GM21717 (cell line): ENCODE measurements around the gene LRRC4.

Experiments used
- ATAC-seq: cut with Tn5 transposase; IDR thresholded peaks from one replicate; pipeline ENCODE4 v1.9.1; 2021; ENCODE audit warnings: mild to moderate bottlenecking, moderate library complexity; ENCODE audit not compliant: unreplicated experiment

Gene LRRC4

DNA sequence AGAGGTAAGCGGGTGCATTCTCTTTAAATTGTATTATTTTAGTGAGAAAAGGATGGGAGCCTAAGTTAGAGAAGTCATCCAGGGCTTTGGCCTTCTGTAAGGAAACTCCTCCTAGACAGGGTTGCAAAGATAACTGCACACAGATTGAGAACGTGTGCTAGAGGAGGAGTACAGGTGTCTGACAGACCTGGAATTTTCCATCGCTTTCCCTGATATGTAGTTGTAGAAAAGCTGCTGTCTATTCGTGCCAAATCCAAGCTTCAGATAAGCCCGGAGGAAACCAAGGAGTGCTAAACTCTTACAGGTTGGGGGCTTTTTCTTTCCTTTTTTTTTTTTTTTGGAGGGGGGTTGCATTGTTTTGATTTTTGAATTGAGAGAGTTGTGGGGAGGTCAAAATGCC, 23.1 kb downstream of the LRRC4 start:
- ATAC-seq, result no peak

DNA sequence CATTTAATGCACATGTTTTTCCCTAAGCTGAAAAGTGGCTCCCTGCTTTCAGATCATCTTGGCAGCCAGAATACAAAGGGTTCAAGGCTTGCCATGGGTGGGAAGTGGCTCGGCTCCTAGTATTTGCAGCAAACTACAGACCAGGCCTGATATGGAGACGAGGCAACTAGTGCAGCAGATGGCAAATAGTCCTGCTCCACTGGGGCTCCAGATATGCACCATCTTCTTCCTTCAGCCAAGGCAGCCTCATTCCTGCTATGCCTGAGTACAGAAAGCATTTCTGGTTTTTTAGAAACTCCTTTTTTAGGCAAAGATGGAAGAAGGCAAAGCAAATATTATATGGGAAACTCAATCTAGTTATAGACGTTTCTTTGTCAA, 23.9 kb downstream of the LRRC4 start:
- no peak for ATAC-seq

DNA sequence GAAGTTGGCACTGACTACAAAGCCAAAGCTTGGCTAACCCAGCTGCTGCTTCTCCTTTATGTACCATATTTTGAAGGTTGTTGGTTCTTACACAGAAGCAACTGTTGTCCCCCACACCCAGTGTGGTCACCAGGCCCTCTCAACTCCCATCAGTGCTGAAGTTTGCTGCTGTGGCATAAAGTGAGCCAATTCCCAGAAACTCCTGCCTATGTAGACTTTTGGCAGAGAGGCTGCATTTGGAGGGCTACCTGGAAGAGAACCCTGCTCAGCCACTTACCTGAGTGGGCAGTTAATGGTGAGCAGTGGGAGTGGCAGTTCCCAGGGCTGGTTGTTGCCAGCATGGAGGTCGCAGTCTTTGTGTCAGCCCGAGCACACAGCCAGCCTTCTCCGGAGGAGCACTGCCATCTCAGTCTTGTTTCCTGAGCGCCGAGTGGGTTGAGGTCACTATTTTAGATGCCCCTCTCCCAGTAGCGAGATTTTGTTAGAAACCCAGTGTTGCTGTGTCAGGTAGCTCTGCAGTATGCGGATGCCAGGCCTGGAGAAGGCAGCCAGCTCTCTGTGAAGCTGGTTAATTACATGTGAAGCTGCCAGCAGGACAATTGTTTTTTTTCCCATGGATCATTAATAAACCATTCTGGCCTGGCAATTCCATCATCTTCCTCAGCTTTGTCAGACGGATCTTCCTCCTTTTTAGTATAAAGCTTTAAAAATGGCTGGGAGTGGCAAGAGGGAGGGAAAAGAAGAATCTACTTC, 24.5 kb downstream of the LRRC4 start:
- ATAC-seq, result no peak

DNA sequence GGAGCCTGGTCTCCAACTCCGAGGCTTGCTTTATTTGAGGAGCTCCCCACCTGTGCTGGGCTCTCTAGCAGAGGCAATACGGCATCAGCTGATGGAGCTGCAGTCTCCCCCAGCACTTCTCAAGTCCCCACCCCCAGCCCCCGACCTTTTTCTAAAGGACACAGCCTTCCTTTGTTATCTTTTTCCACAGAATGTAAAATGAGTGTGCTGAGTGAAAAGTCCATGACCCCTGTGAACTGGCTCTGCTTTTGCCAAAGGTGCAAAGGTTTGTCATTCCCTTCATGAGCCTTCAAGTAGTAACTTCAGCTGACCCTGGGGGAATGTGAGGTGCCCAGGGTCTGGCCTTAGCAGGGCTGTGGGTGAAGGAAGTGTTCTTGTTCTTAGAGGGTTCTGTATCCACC, 25.5 kb downstream of the LRRC4 start:
- ATAC-seq, result no peak

DNA sequence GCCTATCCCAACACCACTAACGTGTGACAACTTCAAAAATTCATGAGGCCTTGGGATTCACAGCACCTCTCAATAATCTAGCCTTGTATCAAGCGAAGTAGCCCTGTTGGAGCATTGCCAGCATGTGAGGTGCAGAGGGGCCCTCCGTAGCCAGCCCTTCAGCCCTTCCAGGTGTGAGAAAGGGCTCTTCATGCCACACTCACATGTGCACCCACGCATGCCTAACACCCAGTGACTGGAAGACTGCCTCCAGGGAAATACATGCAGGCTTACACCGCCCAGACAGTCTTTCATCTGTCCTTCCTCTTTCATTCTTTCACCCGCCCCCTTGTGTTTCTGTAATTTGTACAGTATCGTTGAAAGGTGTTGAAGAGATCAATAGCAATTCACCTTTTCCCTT, 26.1 kb downstream of the LRRC4 start:
- peak; percentile 38 for ATAC-seq

DNA sequence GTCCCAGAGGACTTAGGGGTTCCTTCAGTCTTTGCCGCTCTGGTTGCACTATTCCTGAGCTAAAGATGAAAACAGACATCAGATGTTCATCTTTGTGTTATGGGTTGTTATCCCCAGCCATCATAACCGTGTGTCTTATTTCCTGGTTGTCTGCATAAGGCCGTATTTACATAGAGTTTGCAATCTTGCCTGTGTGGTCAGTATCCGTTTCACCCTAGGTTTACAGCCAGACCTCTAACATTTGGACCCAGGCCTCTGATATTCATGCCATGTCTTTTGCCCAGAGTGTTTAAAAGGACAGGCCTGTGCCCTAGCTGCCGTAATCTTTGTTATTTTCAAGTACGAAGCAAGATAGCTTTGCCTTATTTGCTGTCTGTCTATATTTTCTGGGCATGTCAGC, 26.6 kb downstream of the LRRC4 start:
- ATAC-seq, result no peak

DNA sequence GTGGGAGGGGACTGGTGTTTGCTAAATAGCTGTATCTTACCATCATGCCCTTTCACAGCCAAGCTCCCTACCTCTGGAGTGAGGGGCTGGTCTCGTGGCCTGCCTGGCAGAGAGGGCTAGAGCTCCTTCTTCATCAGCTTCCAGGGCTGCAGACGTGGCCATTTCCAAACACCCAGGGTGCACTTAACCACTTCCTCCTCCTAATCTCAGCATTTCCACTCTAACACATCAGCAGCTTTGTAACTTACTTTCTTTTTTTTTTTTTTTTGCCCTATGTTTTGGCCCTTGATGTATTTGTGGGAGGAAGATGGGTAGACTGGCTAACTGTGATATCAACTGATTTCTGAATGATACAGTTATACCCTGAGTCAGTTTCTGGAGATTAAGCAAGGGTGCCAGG, 27.4 kb downstream of the LRRC4 start:
- ATAC-seq, result no peak

DNA sequence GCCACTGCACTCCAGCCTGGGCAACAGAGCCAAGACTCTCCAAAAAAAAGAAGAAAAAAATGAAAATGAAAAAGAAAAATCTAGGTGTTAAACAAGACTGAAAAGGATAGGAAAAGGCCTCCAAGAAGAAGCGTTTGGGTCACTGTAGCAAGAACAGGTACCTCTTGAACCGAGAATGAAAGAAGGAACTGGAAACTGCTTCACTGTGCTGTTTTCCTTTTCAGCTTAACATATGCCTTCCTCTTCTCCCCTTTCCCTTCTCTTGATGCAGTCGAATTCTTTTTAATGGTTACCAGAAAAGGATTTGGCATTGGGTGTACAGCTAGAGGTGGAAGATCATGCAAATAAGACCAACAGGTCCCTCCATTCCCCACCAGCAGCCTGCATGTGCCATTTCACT, 28.1 kb downstream of the LRRC4 start:
- ATAC-seq, result peak; percentile 68

DNA sequence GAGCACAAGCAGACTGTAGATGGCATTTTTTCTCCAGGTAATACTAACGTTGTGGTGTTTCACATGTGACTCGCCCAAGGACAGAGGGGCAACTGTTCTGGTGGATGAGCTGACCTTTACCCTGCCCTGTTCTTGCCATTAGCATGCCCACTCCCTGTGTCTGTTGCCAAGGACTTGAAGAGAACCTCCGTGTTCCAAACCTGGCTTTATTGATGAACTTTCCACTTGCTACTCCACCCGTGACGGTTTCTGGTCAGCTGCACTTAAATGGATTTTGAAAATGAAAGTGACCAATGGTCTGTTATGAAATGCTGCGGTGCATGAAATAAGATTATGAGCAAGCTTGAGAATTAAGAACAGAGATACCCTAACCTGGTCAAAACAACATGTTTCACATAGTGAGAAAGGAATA, 30.4 kb downstream of the LRRC4 start:
- ATAC-seq, result no peak

DNA sequence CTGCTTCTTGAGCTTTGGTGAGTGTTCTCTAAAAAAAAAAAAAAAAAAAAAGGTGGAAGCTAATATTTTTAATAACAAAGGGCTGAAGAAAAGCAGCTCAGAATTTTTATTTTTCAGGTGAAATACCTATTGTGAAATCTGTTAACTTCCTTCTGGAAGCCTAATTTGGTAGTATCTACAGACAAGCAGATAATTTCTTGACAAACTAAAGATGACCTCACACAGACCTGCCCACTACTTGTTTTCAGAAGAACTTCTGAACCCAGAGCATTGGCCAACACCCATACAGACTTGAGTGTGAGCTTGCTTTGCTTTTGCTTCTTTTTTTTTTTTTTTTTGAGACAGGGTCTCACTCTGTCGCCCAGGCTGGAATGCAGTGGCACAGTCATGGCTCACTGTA, 31.2 kb downstream of the LRRC4 start:
- no peak for ATAC-seq

DNA sequence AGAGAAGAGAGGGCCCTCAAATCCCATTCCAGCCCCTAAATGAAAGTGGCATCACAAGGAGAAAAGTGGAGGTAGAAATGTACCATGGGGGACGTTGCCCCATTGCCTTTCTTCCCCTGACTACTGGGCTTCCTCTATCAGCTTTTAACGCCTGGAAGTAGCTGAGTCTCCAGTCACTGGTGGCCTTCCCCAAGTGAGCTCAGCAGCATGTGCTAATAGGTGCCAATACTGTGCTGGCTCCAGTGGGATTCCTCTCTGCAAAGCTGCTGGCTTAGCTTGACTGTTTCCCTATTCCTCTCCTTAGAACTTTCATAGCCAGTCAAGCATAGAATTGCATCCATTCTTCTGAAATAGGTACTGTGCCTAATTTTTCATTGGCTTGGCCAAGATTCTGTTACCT, 32.6 kb downstream of the LRRC4 start:
- ATAC-seq, result no peak

DNA sequence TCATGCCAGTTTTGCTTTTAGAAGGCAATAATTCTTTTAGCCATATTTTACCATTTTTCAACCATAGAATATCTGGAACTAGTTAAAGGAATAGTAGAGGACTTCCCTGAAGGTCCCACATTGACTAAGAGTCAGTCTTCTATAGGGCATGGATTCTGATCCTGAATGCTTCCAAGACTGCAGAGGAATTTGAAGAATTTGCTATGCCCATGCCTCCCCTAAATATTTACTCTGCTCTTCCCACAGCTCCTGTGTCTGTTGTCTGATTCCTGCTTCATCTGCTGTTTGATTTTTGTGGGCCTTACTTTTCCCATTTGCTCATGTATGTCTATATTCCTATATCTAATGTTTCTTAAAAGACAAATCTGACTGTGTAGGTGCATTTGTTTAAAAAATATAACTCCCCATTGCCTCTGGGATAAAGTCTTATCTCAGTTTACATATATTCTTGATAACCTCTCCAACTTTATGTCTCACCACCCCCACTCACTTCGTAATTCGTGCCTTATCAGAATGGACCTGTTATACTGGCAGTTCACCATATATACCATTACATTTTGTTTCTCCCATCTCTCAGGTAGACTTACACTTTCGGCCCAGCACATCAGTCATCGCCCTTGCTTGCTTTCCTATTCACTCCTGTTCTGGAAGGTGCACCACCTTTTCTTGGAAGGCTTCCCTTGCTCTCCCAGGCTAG, 33.9 kb downstream of the LRRC4 start:
- no peak for ATAC-seq

DNA sequence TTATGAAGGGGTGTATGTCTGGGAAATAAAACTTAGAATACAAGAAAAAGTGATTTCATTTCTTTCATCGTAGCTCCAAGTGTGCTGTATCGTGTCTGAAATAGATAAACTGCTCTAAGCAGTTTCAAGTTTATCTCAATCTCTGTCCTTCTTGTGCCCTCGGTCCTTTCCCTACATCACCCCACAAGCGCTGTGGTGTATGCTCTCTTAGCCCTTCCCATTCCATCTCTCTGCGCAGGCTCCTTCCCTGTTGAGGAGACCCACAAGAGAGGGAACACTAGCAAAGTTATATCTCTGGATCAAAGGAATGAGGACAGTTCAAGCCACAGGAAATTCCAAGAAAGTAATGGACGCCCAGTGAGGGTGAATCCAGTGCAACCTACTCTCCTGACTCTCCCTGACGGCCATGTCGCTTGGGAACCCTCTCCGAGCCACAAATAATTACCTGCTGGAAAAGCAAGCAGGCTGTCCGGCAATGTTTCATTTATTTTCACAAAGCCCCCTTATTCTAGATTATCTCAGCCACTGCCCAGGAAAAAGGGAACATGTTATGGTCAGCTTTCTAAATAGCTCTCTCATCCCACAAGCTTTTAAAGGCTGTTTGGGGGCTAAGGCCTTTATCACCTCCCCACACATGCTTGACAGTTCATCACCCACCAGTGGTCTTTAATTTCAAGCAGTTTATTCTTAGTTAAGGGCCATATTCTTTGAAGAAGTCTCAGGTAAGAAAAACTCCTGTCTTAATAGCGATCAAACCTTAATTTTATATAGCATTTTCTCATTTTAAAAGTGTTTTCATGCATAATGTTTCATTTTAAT, 34.8 kb downstream of the LRRC4 start:
- ATAC-seq, result no peak

DNA sequence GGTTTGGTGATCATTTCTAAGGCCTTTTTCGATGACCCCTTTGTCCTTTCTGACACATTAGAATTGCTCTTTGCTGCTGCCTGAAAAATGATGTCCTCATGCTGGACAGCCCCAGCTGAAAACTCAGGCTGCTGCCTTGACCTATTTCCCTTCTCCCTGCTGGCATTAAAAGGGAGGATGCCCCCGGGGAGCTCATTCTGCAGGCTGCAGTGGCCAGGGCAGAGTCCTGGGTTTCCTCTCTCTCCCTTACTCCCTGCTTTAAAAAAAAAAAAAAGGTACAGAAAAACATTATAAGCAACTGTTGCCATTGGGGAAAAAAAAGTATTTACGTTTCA, 35.4 kb downstream of the LRRC4 start:
- ATAC-seq, result no peak

DNA sequence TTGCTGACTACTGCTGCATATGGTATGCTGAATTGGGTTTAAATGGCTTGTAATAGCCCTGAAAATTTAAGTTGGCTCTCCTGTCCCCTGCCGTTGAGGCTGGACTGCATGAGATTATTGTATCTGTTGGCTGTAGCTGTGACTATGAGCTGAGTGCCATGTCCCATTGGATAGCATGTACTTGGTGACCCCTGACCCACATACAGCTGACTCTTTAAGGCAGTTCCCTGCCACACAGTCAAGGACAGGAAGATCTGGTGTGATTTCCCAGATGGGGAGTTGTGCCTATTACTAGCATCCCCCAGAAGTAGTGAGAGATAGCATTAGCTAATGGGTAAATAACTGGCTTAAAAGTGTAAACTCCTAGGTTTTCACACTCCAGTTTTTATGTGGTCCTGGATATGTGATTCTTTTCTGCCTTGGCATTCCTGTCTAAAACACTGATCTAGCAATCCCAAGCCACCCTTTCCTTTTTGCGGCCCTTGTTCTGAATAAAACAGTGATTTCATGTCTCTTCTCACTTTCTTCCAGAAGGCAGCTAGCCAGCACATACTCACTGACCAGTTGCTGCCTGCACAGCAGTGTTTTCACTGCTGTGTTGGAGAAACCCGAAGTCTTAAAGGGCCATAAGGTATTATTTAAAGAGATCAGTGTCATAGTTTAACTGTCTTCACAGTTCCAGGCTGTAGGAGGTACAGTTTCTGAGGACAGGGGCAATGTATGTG, 35.9 kb downstream of the LRRC4 start:
- ATAC-seq, result no peak

DNA sequence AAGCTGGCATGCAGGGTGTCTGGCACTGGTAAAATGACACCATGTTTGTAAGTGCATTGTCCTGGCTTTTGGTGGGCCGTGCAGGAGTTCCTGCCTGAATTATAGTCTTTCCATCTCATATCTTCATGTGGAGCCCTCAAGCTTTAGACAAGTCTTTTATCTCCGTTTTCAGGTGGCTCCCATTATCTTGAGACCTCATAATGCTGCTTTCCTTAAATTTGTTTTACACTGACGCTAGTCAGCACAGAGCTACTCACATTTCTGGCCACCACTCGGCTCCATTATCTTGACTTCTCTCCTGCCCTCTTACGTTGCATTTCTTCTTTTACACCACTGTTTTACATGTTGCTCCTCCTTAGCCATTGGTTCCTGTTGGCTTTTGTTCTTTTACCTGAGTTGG, 37.2 kb downstream of the LRRC4 start:
- ATAC-seq, result no peak

DNA sequence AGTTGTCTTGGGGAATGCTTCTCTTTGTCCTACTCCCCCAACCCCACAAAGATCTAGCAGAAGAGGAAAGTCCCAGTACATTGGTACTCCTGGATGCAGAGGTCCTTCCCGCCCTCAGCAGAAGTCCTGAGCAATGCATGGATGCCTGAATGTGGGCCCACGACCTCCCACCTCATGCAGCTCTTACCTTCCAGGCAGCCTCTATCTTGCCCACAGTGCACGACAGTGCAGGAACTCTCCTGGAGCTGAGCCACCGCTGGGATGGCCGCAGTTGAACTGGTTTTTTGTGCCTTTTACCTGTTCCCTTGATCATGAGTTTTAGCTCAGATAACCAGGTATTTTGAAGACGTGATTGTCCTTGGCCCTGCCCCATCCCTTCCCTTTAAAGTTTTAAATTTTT, 37.9 kb downstream of the LRRC4 start:
- ATAC-seq, result no peak

DNA sequence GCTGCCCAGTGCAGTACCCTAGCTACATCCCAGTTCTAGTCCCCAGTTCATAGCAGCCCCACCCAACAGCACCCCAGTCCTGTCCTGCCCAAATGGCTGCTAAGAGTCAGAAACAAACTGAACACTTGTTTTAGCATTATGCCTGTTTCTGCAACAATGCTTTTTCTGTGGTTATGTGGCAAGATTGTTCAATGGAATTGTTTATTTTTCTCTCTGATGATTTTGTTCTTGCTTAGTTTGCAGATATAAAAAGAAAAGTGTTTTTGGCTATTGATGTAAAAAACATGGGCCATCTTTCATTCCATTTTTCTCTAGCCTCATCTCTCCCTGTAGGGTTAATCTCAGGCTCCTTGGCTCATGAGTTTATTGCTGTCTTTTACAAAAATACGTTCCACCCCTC, 42.5 kb downstream of the LRRC4 start:
- ATAC-seq, result no peak

DNA sequence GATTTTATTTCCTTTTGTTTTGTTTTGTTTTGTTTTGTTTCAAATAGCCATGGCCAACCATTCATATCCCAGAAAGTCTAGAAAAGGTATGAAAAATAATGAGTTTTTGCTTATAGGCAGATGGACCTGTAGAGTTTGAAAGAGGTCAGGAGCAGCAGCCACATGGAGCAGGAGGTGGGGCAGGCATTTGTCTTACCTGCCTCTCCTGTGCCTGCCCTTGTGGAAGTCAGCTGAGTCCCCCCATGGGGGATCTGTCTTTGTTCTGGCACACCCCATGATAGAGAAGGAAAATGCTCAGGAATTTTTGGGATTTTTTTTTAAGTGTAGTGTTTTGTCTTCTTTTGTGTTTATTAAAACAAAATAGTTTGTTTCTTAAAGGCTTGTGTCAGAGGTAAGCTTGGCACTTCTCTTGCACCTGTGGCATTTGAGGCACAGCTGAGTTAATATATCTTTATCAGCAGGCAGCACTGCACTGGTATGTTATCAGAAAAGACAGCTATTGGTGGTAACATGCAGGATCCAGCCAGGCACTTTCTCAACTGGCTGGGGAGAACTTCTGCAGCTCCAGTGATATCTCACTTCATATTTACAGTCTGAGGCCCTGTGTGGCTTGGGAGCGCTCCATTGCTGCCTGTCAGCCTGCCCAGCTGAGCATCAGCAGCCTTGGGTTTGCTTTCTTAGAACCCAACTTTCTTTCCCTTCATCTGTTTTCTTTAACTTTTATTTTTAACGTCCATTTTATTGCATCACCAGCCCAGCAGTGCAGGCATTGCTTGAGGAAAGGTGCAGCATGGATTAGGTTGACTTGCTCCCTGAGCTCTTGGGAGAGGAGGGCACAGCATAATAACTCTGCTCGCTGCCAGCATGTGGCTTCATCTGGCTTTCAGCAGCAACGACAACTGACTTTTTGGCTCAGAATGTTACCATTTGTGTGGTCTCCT, 44.4 kb downstream of the LRRC4 start:
- no peak for ATAC-seq

DNA sequence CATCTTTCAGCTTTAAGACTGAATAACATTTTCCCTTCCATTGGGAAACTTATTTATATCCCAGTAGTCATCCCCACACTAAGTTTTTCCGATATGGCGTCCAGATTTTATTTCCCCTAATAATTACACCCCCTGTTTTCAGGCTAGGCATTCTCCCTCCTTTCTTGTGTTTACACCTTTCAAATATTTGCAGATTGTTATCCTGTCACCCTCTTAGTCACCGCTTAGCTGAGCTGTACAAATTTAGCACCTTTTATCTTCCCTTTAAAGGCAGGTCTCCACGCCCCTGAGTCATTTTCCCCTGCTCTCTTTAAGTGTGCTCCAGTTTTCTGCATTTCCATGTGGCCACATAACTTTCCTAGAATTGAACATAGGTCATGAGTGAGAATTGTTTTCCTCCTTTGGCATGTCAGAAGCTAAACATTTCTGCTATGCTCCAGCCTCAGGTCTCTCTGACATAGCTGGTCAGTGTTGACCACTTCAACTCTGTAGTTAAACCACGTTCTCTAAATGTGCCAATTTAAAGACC, 47.4 kb downstream of the LRRC4 start:
- no peak for ATAC-seq
